GM10266 (cell line): ENCODE measurements around the gene SLIT3.

Source experiments
- DNase-seq: peaks from one replicate; pipeline ENCODE4 v3.0.0; 2012; ENCODE audit errors: extremely low spot score
- TF ChIP-seq, protein P1 (sequence below): IDR thresholded peaks from 2 replicates; pipeline ENCODE4 v1.5.1; 2012; ENCODE audit warnings: mild to moderate bottlenecking, low read depth; ENCODE audit not compliant: control insufficient read depth, insufficient read depth; ENCODE audit errors: missing control alignments

The SLIT3 gene

GRCh38 chr5:168870910-168871309 is 430.0 kb downstream of the SLIT3 start:
- TF ChIP-seq, protein P1, sequence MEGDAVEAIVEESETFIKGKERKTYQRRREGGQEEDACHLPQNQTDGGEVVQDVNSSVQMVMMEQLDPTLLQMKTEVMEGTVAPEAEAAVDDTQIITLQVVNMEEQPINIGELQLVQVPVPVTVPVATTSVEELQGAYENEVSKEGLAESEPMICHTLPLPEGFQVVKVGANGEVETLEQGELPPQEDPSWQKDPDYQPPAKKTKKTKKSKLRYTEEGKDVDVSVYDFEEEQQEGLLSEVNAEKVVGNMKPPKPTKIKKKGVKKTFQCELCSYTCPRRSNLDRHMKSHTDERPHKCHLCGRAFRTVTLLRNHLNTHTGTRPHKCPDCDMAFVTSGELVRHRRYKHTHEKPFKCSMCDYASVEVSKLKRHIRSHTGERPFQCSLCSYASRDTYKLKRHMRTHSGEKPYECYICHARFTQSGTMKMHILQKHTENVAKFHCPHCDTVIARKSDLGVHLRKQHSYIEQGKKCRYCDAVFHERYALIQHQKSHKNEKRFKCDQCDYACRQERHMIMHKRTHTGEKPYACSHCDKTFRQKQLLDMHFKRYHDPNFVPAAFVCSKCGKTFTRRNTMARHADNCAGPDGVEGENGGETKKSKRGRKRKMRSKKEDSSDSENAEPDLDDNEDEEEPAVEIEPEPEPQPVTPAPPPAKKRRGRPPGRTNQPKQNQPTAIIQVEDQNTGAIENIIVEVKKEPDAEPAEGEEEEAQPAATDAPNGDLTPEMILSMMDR, result no peak
- DNase-seq, result no peak

DNA sequence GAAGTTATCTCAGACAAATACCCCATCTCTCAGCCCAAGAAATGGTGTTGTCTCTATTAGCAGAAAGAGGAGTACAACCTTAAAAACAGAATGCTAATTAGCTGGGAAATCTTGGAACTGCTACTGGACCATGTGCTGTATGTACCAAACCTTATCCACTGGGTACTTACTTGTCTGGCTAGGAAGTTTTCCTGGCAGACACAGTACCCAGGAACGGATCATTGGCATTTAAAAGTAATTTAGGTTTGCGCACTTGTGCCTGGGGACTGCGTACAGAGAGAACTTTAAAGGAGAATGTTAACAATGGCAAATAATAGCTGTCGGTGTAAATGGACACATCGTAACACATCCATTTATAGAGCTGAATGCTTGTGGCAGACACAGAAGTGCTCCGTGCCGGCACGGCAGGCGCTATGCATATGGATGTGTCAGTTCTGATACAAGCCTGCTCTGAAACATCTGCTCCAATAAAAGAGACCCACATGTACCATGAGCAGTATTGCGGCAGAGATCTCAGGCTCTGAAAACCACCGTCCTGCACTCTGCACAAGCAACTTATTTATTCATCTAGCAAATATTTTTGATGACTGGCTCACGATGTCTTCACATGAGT is 431.2 kb downstream of the SLIT3 start:
- DNase-seq, result no peak
- TF ChIP-seq, protein P1, result no peak

DNA sequence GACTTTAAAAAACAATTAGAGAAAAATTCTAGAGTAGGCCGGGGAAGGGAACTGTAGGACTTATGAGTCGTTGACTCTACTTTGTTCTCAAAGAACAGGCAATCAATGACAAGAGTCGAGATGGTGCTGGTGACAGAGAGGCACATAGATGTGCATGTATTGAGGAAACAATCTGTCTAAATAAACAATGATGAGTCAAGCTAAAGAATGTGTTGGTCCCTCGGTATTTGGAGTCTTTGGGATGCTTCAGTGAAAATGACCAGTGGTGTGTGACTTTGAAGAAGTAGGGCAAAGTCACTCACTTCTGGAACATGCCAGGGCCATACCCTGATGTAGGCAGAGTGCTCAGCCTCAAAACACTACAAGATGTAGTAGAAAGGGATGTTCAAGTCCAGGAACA is 433.7 kb downstream of the SLIT3 start:
- no peak for DNase-seq
- TF ChIP-seq, protein P1, result no peak

- TF ChIP-seq, protein P1, result no peak
- no peak for DNase-seq
Observed at GRCh38 chr5:168865968-168866367, 435.0 kb downstream of the SLIT3 start.

DNA sequence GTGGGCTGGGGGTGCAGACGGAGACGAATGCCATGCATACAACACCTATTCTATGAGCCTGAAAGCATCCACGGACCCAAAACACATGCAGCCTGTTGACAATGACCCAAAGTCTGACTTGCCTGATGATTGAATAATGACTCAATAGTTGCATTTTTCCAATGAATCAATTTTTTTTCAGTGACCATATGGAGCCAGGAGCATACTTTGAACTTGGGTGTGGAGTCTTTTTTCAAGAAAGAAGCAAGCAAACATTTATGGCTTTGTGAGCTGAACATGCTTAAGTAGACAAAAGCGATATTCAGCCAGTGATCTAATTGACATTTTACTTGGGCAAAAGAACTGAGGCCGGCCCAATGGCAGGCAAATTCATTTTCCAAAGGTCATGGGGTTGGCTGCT is 437.9 kb downstream of the SLIT3 start:
- TF ChIP-seq, protein P1, result no peak
- no peak for DNase-seq

DNA sequence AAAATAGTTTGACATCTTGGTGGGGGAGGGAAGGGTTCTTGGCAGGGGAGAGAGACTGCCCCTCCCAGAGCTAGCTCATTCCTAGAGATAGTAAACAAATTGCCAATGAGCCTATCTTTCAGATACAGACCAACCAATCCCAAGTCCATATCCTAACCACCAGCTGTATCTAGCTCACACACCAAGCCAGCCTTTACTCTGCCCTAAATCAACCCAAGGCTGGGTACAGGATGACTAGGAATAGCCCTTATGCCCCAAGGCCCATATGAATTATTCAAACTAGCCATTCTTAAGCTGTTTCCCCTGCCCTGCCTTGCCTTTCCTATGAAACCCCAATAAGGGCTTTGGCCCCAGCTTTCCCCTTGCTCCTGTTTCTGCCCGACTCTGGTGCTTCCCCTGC is 440.4 kb downstream of the SLIT3 start:
- TF ChIP-seq, protein P1, result no peak
- DNase-seq, result no peak

DNA sequence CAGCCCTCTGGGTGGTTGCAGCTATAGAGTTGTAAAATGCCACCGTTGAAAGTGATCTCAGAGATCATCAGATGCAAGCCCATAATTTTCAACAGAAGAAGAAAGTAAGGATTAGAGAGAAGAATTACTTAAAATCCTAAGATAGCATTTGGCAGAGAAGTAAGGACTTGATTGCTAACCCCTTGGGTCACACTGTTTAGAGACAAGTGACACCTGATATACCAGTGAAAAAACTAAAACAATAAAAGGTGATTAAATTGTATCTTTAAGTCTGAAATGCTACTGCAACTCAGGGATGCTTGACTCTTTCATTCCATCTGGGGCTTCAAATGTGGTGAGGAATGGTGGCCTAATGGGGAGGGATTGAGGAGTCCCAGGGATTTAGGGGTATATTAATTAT is 440.9 kb downstream of the SLIT3 start:
- TF ChIP-seq, protein P1, result no peak

More for the DNA sequence above, 440.9 kb downstream of the SLIT3 start:
- no peak for DNase-seq
